Endothelial cell of umbilical vein (primary cell): ENCODE results near the gene DMRT3. TPM values are rescaled to one million over a fixed set of nuclear protein-coding genes. Genes with fewer than 3 reads are reported as not detected.

Experiments used
- BruUV-seq: library from RNA; stranded (reverse); fragments of 400-500 nt; replicated peaks from 2 replicates; lab custom pipeline; 2021; lab: Mats Ljungman, UMichigan
- CTCF ChIA-PET: fragments of 300-600, 350-600 bp; sonication (Branson Sonifier 250); formaldehyde crosslinking; loops from one replicate; lab custom pipeline; 2021; ENCODE audit warnings: antibody characterized with exemption, inconsistent platforms; lab: Charles Lee
- POLR2A ChIA-PET: fragments of 300-600, 350-600 bp; sonication (Branson Sonifier 250); formaldehyde crosslinking; loops from one replicate; lab custom pipeline; 2021; ENCODE audit warnings: antibody characterized with exemption, inconsistent platforms; lab: Charles Lee
- DNase-seq: peaks from one replicate; pipeline ENCODE4 v3.0.0-alpha.2; 2011; ENCODE audit warnings: low read depth, low spot score
- FAIRE-seq: peaks from 2 replicates; lab custom pipeline; 2011; peaks lifted over from hg19 to GRCh38; lab: Jason Lieb, UNC
- H2AFZ ChIP-seq: 2 replicates; pipeline ENCODE4 v1.6.0; 2012; ENCODE audit warnings: low read depth, low read length, control low read depth, inconsistent platforms
- H3K27ac ChIP-seq: 2 replicates; pipeline ENCODE4 v1.5.1; 2011; ENCODE audit warnings: low read depth, mild to moderate bottlenecking, control low read depth, low read length, moderate library complexity; ENCODE audit not compliant: insufficient read depth
- H3K27me3 ChIP-seq, 2 experiments: 2 replicates each; pipeline versions ENCODE4 v1.6.0 to v1.6.1; 2011; ENCODE audit warnings: low read length in 2 of 2, mixed read lengths in 1 of 2; ENCODE audit not compliant: control insufficient read depth in 2 of 2, insufficient read depth in 2 of 2
- H3K36me3 ChIP-seq, 2 experiments: 2 replicates in 1 of 2; 3 replicates in 1 of 2; pipeline ENCODE4 v1.5.1; 2011; ENCODE audit warnings: low read length in 2 of 2, mild to moderate bottlenecking in 1 of 2, moderate library complexity in 1 of 2; ENCODE audit not compliant: control insufficient read depth in 2 of 2, insufficient read depth in 2 of 2; ENCODE audit errors: extremely low read depth in 1 of 2
- H3K4me1 ChIP-seq: 3 replicates; pipeline ENCODE4 v1.5.1; 2011; ENCODE audit warnings: mild to moderate bottlenecking, low read length; ENCODE audit not compliant: control insufficient read depth, insufficient read depth; ENCODE audit errors: extremely low read depth
- H3K4me2 ChIP-seq: 2 replicates; pipeline ENCODE4 v1.6.1; 2011; ENCODE audit warnings: low read length, control low read depth, mixed read lengths; ENCODE audit not compliant: insufficient read depth
- H3K4me3 ChIP-seq, 3 experiments: fragments of 200-600 bp in 1 of 3; sonication (generic), shearing (Covaris generic) in 1 of 3; replicated peaks in 1 of 3; 2 replicates each; pipeline ENCODE4 v1.5.1; 2011 to 2016; ENCODE audit warnings: control low read depth in 3 of 3, low read length in 3 of 3, mild to moderate bottlenecking in 2 of 3, inconsistent platforms in 1 of 3, low read depth in 1 of 3, moderate library complexity in 1 of 3; ENCODE audit not compliant: insufficient read depth in 1 of 3
- H3K79me2 ChIP-seq: 2 replicates; pipeline ENCODE4 v1.6.0; 2012; ENCODE audit warnings: low read length, inconsistent platforms; ENCODE audit not compliant: control insufficient read depth, insufficient read depth
- H3K9ac ChIP-seq: replicated peaks from 2 replicates; pipeline ENCODE3; 2011; ENCODE audit warnings: low read length, control low read depth; ENCODE audit not compliant: insufficient read depth; ENCODE audit errors: extremely low read depth
- H3K9me1 ChIP-seq: replicated peaks from 3 replicates; pipeline ENCODE4 v1.6.0; 2011; ENCODE audit warnings: mild to moderate bottlenecking, low read length; ENCODE audit not compliant: control insufficient read depth, insufficient read depth; ENCODE audit errors: extremely low read depth
- H3K9me3 ChIP-seq: replicated peaks from 2 replicates; pipeline ENCODE4 v1.5.1; 2012; ENCODE audit warnings: low read length, inconsistent platforms; ENCODE audit not compliant: control insufficient read depth, insufficient read depth
- H4K20me1 ChIP-seq: replicated peaks from 2 replicates; pipeline ENCODE3; 2011; ENCODE audit warnings: mild to moderate bottlenecking, low read length; ENCODE audit not compliant: control insufficient read depth, insufficient read depth; ENCODE audit errors: extremely low read depth
- EZH2 ChIP-seq: IDR thresholded peaks from 2 replicates; pipeline ENCODE4 v1.6.1; 2012; ENCODE audit warnings: borderline replicate concordance, low read depth, mild to moderate bottlenecking, moderate library complexity, low read length, inconsistent platforms; ENCODE audit not compliant: severe bottlenecking
- FOS ChIP-seq: IDR thresholded peaks from 2 replicates; pipeline ENCODE4 v1.6.1; 2011; ENCODE audit warnings: mild to moderate bottlenecking, low read length, moderate library complexity, borderline replicate concordance; ENCODE audit not compliant: insufficient read depth
- JUN ChIP-seq: IDR thresholded peaks from 2 replicates; pipeline ENCODE4 v1.6.1; 2011; ENCODE audit warnings: borderline replicate concordance, low read depth; ENCODE audit not compliant: insufficient read length, insufficient read depth
- MYC ChIP-seq: IDR thresholded peaks from one replicate; pipeline ENCODE4 v1.6.1; 2011; ENCODE audit warnings: mild to moderate bottlenecking, low read depth, low read length
- POLR2A ChIP-seq: IDR thresholded peaks from 2 replicates; pipeline ENCODE4 v1.6.1; 2012; ENCODE audit warnings: low read depth, mild to moderate bottlenecking, control low read depth, low read length
- POLR2AphosphoS5 ChIP-seq: IDR thresholded peaks from 2 replicates; pipeline ENCODE4 v1.6.1; 2012; ENCODE audit warnings: low read depth, mild to moderate bottlenecking, control low read depth, low read length, moderate library complexity; ENCODE audit not compliant: insufficient read depth
- dilution Hi-C: fragments of 300-500 bp; cut with MboI; formaldehyde crosslinking; loops from one replicate; pipeline ENCODE4 v1.15.0; 2019; ENCODE audit warnings: low sequenced_read_pairs; ENCODE audit not compliant: extremely low pct_ligation_motif_present
- intact Hi-C: fragments of 100-400 bp; cut with micrococcal nuclease; formaldehyde crosslinking; loops from one replicate; pipeline ENCODE4 v1.10.0; 2022
- polyA plus RNA-seq, 4 experiments: library from polyadenylated mRNA; depleted of rRNA in 3 of 4; stranded (reverse) in 3 of 4; unstranded in 1 of 4; fragments of >200 nt; gene quantifications; 2 replicates each; pipeline versions ENCODE4 v1.2.1 to v1.2.3, GENCODE V29; 2011 to 2012; ENCODE audit warnings: missing spikeins in 1 of 4
- total RNA-seq: library from RNA; stranded (reverse); gene quantifications from 2 replicates; pipeline ENCODE4 v1.2.3, GENCODE V29; 2021
- TF ChIP-seq, protein P1 (sequence below): IDR thresholded peaks from 2 replicates; pipeline ENCODE4 v1.6.1; 2011; ENCODE audit not compliant: insufficient read depth, insufficient read length
- TF ChIP-seq, protein P2 (sequence below), 2 donors: IDR thresholded peaks; 1 replicate in 1 of 2; 2 replicates in 1 of 2; pipeline ENCODE4 v1.5.1; 2011; ENCODE audit warnings: low read length in 2 of 2, mild to moderate bottlenecking in 2 of 2, moderate library complexity in 2 of 2, control low read depth in 1 of 2, inconsistent platforms in 1 of 2, low read depth in 1 of 2; ENCODE audit not compliant: insufficient read depth in 1 of 2; ENCODE audit errors: extremely low read depth in 1 of 2

Gene DMRT3
- total and polyA plus RNA-seq, 2 donors (not counting 3 experiments of a cell fraction or from before 2014, with no cell fraction given), result not detected

DNA sequence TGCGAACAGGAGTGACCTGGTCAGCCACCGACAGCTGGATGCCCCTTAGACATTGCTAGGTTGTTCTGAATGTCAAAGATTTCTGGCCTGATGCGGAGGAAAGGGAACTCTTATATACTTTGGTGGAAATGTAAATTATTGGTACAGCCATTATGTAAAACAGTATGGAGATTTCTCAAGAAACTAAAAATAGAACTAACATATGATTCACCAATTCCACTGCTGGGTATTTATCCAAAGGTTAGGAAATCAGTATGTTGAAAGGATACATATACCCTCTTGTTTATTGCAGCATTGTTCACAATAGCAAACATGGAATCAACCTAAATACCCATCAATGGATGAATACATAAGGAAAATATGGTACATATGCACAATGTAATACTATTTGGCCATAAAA lies 31.8 kb downstream of the DMRT3 start:
- dilution Hi-C loops, result no loop called here
- POLR2A ChIA-PET, result no interaction called here
- H3K9me1 ChIP-seq, result no peaks in the 10 kb centered on the region

More for the DNA sequence above, 31.8 kb downstream of the DMRT3 start:
- intact Hi-C loops, result loop anchor here (5.0 kb wide), 2 partner anchors 201 to 246 kb away; no protein-coding TSS in a partner anchor
- no peak for DNase-seq
- CTCF ChIA-PET, result interaction anchor here (1.4 to 3.8 kb wide), 7 partner anchors 11 to 661 kb away, joined by 8 to 50 read pairs (median 11); no protein-coding TSS in a partner anchor
- Histone ChIP-seq H3K79me2 (no peaks in the 10 kb centered on the region), H3K4me3 (no peak overlapping the region), H4K20me1 (no peaks in the 10 kb centered on the region), H3K27ac (no peak overlapping the region), H3K9ac (no peak overlapping the region), H3K27me3 (no peaks in the 10 kb centered on the region), H2AFZ (no peak overlapping the region), H3K4me1 (no peaks in the 10 kb centered on the region), H3K4me2 (no peak overlapping the region), H3K9me3 (no peaks in the 10 kb centered on the region), H3K36me3 (no peaks in the 10 kb centered on the region)
- no peak for TF ChIP-seq POLR2A
- TF ChIP-seq FOS, result no peak
- TF ChIP-seq, protein P1, sequence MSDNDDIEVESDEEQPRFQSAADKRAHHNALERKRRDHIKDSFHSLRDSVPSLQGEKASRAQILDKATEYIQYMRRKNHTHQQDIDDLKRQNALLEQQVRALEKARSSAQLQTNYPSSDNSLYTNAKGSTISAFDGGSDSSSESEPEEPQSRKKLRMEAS, result no peak
- TF ChIP-seq, protein P2, sequence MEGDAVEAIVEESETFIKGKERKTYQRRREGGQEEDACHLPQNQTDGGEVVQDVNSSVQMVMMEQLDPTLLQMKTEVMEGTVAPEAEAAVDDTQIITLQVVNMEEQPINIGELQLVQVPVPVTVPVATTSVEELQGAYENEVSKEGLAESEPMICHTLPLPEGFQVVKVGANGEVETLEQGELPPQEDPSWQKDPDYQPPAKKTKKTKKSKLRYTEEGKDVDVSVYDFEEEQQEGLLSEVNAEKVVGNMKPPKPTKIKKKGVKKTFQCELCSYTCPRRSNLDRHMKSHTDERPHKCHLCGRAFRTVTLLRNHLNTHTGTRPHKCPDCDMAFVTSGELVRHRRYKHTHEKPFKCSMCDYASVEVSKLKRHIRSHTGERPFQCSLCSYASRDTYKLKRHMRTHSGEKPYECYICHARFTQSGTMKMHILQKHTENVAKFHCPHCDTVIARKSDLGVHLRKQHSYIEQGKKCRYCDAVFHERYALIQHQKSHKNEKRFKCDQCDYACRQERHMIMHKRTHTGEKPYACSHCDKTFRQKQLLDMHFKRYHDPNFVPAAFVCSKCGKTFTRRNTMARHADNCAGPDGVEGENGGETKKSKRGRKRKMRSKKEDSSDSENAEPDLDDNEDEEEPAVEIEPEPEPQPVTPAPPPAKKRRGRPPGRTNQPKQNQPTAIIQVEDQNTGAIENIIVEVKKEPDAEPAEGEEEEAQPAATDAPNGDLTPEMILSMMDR (IDR thresholded peaks at IDR 0.05; ENCODE audit: extremely low read depth in 1 of 2, insufficient read depth in 1 of 2, low read depth in 1 of 2, low read length in 2 of 2), result no peak
- no peak for TF ChIP-seq POLR2AphosphoS5
- no peak for TF ChIP-seq EZH2
- no peak for TF ChIP-seq MYC
- TF ChIP-seq JUN, result no peak
- no peak for FAIRE-seq
- BruUV-seq, result no TSS peak
